SW 1271 (cell line): ENCODE results near the gene SERPINB5.

ENCODE experiments used
- DNase-seq, 2 experiments: peaks; one replicate each; lab custom pipeline; 2025; lab: John Stamatoyannopoulos, UW

SERPINB5 gene

DNA sequence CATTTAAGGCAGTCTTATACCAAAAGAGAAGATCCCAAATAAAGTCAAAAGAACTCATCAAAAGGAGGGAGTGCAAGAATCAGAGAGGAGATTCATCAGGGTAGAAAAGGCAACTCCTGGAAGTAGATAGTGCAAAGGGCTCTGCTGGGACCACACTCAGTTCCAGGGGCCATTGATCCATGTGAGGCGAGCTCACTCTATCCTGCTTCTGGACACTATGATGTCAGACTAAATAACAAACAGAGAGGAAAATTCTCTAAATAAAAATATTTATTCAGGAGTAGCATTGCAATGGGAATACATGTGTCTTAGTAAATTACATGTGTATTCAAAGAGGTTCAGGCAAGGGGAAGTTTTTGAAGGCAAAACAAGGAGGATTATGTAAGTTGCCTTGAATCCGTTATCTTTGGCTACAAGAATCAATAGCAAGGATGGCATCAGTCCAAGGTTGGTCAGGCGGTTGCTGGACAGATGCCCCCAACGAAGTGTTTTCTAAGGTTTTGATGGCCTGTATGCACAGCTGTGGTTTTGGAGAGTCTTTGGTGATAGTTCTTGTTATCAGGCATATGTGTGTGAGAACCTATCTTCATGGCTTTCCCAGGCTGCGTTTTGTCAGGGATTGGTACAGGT, 52.2 kb downstream of the SERPINB5 start:
- no peak for DNase-seq

DNA sequence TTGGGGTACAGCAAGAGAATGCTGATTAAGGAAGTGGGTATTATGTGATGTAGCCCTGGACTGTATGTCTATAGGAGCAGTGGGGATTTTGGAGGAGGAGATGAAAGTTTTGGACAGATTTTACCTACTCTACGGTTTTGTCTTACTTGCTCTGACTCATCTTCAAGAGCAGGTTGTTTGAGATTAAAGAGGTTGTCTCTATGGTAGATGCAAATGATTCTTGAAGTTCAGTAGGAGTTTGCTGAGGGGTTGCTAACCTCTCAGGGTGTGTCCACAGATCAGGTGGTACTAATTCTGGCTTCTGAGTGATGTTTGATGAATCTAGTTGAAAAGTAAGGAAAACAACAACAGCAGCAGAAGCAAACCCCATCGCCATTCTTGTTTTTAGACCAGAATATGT, 55.7 kb downstream of the SERPINB5 start:
- DNase-seq: no peak

- DNase-seq: no peak
These were observed 57.9 kb downstream of the SERPINB5 start for GRCh38 chr18:63534615-63535014.

DNA sequence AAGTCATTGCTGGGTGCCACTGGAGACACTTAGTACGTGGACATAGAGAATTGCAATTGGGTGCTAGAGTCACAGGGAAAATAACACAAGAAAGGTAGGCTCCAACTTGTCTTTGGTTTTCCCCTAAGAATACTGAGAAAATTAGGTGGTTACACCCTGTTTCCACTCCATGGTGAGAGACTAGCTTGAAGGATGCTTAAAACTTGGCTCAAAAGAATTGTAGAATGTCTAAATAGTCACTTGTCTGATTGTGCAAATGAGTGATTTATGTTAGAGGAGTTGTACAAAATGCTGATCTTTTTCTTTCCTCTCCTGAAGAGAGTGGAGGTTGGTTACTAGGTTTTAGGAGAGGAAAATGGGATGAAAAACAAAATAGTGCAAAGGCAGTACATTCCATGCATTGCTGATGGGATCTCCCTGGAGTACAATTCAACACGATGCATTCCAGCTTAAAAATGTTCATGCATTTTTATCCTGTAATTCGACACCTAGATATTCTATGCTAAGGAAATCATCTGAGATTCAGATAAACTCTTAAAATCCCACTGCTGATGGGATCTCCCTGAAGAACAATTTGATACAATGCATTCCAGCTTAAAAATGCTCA, 63.2 kb downstream of the SERPINB5 start:
- no peak for DNase-seq

DNA sequence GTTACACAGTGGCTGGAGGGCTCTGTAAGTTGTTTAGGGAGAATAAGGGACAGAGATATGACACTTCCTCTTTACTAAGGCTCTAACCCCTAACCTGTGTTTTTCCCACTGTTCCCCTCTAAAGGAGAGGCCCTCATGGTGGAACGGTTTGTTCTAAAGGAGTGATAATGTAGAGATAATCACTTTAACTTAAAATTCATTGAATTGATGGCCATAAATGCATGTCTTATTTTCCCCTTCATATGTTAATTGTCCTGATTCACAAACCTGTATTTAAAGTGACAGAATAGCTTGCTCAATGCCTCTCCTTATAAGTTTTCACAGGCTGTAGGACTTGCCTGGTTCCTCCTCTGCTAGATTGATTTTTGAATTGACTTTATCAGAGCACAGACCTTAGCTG, 65.3 kb downstream of the SERPINB5 start, which contains the start of gene SERPINB12:
Gene SERPINB12, plus strand, starts transcription at position 301 of the 400 bp plus-strand sequence. CDS start 13,791 bp downstream, outside the sequence.
- DNase-seq: no peak

DNA sequence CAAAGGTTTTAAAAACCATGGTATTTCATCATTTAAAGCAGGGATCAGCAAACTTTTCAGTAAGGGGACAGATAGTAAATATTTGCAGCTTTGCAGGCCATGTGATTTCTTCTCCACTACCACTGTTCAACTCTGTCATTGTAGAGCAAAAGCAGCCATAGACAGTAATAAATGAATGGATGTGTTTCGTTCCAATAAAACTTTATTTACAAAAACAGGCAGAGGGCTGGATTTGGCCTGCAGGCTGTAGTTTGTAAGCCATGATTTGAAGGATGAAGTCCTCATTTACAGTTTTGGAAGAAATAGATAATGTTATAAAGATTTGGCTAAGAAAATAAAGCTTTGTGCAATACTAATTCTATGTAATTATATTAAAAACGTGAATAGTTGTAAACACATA, 67.3 kb downstream of the SERPINB5 start:
- DNase-seq: no peak

GRCh38 chr18:63545000-63545399, 68.2 kb downstream of the SERPINB5 start:
- no peak for DNase-seq

GRCh38 chr18:63550068-63550467, 73.3 kb downstream of the SERPINB5 start:
- no peak for DNase-seq

- DNase-seq: no peak
These were observed 75.0 kb downstream of the SERPINB5 start for GRCh38 chr18:63551769-63552168.

- DNase-seq: no peak
These were observed 75.8 kb downstream of the SERPINB5 start for GRCh38 chr18:63552581-63552980.

GRCh38 chr18:63553081-63553480, 76.3 kb downstream of the SERPINB5 start:
- no peak for DNase-seq
